ENCODE results near the gene HLCS. TPM values are rescaled to one million over a fixed set of nuclear protein-coding genes. Genes with fewer than 3 reads are reported as not detected.

Gene HLCS
- total and polyA plus RNA-seq, 2 experiments from 2014 or later = 12.4 to 20.1 TPM

DNA sequence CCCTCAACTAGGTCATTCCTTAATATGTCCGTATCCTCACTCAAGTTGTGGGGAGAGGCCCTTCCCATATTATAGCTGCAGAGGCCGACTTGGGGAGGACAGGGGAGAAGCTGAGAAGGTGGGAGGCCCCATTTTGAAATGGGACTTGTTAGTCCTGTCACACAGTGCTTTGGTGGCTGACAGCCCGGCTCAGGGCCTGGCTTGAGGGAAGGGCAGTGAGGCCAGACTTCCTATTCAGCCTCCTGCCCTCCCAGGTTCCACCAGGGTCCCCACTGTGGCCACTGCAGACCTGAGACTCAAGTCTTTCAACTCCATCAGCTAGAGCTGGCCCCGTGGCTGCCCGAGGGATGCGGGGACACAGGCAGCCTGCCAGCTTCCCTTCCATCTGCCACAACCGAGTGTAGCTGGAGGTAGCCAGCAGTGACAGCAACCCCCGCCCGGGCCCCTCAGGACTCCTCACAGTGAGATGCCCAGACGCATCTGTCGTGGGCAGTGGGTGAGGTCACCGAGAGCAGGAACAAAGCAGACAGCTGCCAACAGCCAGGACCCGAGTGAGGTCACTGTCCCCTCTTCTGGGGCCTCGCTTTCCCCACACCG lies 230.6 kb downstream of the HLCS start:
- no peak for DNase-seq (ENCODE audit: low read depth in 1 of 2, low spot score in 1 of 2)
- Histone ChIP-seq H3K4me1 (ENCODE audit: low read depth) (no peaks in the 10 kb centered on the region), H3K27ac (no peak overlapping the region), H3K4me3 (no peak overlapping the region), H3K36me3 (no peaks in the 10 kb centered on the region), H3K9me3 (ENCODE audit: low read depth) (no peaks in the 10 kb centered on the region), H3K27me3 (peaks cover 22% of the 10 kb centered on the region)
- TF ChIP-seq CTCF (IDR thresholded peaks at IDR 0.05; ENCODE audit: low read depth, low read length) = no peak

DNA sequence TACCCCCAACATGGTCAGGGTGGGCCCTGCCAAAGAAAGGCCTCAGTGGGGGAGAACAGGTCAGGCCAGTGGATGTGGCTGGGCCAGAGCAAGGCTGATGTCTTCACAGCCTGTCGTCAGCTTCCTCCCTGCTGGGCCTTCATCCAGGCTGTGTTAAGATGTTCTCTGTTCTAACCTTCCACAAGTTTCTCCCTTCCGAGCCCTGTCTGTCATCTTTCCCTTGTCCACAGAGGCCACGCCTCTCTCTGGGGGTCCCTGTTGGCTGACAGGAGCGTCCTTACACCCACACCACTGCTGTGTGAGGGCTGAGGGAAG lies 231.3 kb downstream of the HLCS start:
- H3K9me3 ChIP-seq (ENCODE audit: low read depth) = no peaks in the 10 kb centered on the region
- H3K27ac ChIP-seq = no peak overlapping the region
- DNase-seq (ENCODE audit: low read depth in 1 of 2, low spot score in 1 of 2) = no peak
- no peak overlapping the region for H3K4me3 ChIP-seq
- no peaks in the 10 kb centered on the region for H3K36me3 ChIP-seq
- no peak for TF ChIP-seq CTCF (IDR thresholded peaks at IDR 0.05; ENCODE audit: low read depth, low read length)
- H3K4me1 ChIP-seq (ENCODE audit: low read depth) = no peaks in the 10 kb centered on the region
- peaks cover 28% of the 10 kb centered on the region for H3K27me3 ChIP-seq

DNA sequence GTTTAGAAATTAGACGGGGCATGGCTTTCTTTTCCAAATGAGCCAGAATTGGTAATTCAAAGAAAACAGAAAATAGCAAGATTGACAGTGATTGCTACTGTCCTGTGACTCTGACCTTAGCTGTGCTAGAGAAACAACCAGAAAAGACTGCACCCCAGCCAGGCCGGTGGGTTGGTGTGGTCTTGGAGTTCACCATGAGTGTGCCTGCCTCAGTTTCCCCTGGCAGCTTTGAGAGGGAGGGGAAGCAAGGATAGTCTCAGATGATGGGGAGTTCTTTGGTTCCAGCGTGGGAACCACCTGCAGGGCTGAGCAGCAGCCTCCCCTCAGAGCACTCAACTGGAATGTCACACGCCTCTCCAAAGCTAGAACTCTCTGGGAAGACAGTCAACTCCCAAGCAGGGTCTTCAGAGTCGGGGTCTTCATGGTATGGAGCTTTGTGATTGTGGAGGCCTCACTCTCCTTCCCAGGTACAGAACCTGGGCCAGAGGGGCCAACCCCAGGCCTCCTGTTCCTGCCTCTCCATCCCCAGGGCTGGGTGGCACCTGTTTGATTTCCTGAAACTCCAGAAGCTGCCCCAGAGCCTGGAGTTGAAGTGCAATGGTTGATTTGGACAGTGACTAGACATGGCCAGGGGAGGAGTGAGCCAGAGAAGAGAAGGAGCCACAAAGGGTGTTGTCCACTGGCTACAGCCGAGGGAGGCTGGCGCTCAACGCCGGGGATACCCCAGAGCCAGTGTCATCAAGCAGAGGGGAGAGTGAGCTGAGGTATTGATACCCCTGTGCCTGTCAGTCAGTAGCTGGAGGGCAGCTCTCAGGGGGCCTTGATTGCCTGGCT lies 231.9 kb downstream of the HLCS start:
- Histone ChIP-seq H3K4me1 (ENCODE audit: low read depth) (no peaks in the 10 kb centered on the region), H3K9me3 (ENCODE audit: low read depth) (no peaks in the 10 kb centered on the region), H3K36me3 (no peaks in the 10 kb centered on the region), H3K27ac (no peak overlapping the region), H3K27me3 (peaks cover 33% of the 10 kb centered on the region), H3K4me3 (no peak overlapping the region)
- TF ChIP-seq CTCF (IDR thresholded peaks at IDR 0.05; ENCODE audit: low read depth, low read length) = no peak
- DNase-seq (ENCODE audit: low read depth in 1 of 2, low spot score in 1 of 2) = no peak

DNA sequence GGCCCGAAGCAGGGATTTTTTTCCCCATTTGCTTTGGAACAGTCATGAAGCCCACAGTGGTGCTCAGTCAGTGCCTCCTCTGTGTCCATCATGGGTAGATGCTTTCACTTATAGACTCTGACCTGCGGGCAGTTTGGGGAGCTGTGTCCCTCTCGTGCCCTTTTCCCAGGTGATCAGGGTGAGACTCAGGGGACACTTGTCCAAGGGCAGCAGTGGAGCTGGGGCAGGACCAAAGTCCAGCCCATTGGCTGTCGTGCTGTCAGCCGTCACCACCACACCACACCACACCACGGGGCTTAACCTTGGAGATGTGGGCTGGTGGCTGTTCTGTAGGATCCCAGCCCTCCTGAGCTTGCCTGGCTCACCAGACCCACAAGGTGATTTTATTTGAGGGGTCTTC lies 232.6 kb downstream of the HLCS start:
- TF ChIP-seq CTCF (IDR thresholded peaks at IDR 0.05; ENCODE audit: low read depth, low read length) = no peak
- Histone ChIP-seq H3K27ac (no peak overlapping the region), H3K4me3 (no peak overlapping the region), H3K36me3 (no peaks in the 10 kb centered on the region), H3K4me1 (ENCODE audit: low read depth) (no peaks in the 10 kb centered on the region), H3K9me3 (ENCODE audit: low read depth) (no peaks in the 10 kb centered on the region), H3K27me3 (peaks cover 30% of the 10 kb centered on the region)
- no peak for DNase-seq (ENCODE audit: low read depth in 1 of 2, low spot score in 1 of 2)

DNA sequence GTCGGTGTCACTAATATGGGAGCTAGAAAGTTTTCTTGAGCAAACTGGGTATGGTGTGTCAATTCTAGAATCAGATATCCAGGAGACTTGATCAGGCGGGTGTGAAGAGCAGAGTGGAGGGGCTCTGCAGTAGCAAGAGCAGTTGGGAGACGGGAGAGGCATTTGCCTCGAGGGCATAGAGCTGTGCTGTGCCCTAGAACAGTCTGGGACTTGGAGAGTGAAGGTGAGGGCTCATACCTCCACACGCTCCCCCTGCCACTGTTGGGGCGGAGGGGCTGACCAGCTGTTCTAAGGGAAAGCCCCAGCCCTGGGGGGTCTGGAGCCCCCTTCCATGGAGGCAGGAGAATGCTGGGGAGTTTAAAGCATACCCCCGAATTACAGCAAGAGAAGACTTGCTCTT lies 233.7 kb downstream of the HLCS start:
- TF ChIP-seq CTCF (IDR thresholded peaks at IDR 0.05; ENCODE audit: low read depth, low read length) = no peak
- Histone ChIP-seq H3K27ac (no peak overlapping the region), H3K4me1 (ENCODE audit: low read depth) (no peaks in the 10 kb centered on the region), H3K36me3 (no peaks in the 10 kb centered on the region), H3K4me3 (no peak overlapping the region), H3K27me3 (peaks cover 24% of the 10 kb centered on the region), H3K9me3 (ENCODE audit: low read depth) (no peaks in the 10 kb centered on the region)
- DNase-seq (ENCODE audit: low read depth in 1 of 2, low spot score in 1 of 2) = no peak
